ENCODE data around the gene STRIP2.
A peak's percentile ranks its signal among the peaks of the same experiment; 100 is the strongest.

Gene STRIP2

GRCh38 chr7:129433847-129434674, at the start of gene STRIP2:
STRIP2 (plus strand) TSS chr7:129434432; CDS start chr7:129434473, 41 bp downstream.
- peak within 1 kb of the TSS; percentile 74 for H3K4me3 ChIP-seq (ENCODE audit: low read depth, low read length)
- DNase-seq (ENCODE audit: low read depth) = peak; percentile 36
- TF ChIP-seq CTCF (IDR thresholded peaks at IDR 0.05; ENCODE audit: low read depth, low read length, missing control alignments) = no peak

- TF ChIP-seq CTCF (IDR thresholded peaks at IDR 0.05; ENCODE audit: low read depth, low read length, missing control alignments) = no peak
- DNase-seq (ENCODE audit: low read depth) = no peak
- no peak overlapping the region for H3K4me3 ChIP-seq (ENCODE audit: low read depth, low read length)
Measured at GRCh38 chr7:129385116-129385515, 49.1 kb upstream of the STRIP2 start.

GRCh38 chr7:129385598-129385997, 48.6 kb upstream of the STRIP2 start:
- DNase-seq (ENCODE audit: low read depth) = no peak
- no peak for TF ChIP-seq CTCF (IDR thresholded peaks at IDR 0.05; ENCODE audit: low read depth, low read length, missing control alignments)
- no peak overlapping the region for H3K4me3 ChIP-seq (ENCODE audit: low read depth, low read length)

GRCh38 chr7:129386506-129386905, 47.7 kb upstream of the STRIP2 start:
- DNase-seq (ENCODE audit: low read depth) = no peak
- H3K4me3 ChIP-seq (ENCODE audit: low read depth, low read length) = no peak overlapping the region
- no peak for TF ChIP-seq CTCF (IDR thresholded peaks at IDR 0.05; ENCODE audit: low read depth, low read length, missing control alignments)

- no peak overlapping the region for H3K4me3 ChIP-seq (ENCODE audit: low read depth, low read length)
Measured at GRCh38 chr7:129387537-129387936, 46.7 kb upstream of the STRIP2 start.

GRCh38 chr7:129388333-129389098, 45.7 kb upstream of the STRIP2 start:
- H3K4me3 ChIP-seq (ENCODE audit: low read depth, low read length) = no peak overlapping the region
- no peak for DNase-seq (ENCODE audit: low read depth)
- TF ChIP-seq CTCF (IDR thresholded peaks at IDR 0.05; ENCODE audit: low read depth, low read length, missing control alignments) = no peak

More at GRCh38 chr7:129387537-129387936, 46.7 kb upstream of the STRIP2 start:
- TF ChIP-seq CTCF (IDR thresholded peaks at IDR 0.05; ENCODE audit: low read depth, low read length, missing control alignments) = no peak
- DNase-seq (ENCODE audit: low read depth) = no peak
